Ovary (tissue), 9 donors: ENCODE results near the gene CFDP1. TPM values are rescaled to one million over a fixed set of nuclear protein-coding genes. Genes with fewer than 3 reads are reported as not detected.
"Not testable (repeated sequence)": the region's sequence is repeated elsewhere in the genome, so short reads cannot be mapped to it uniquely, and the experiment has no call there.

Experiments
- DNase-seq, 5 donors: peaks; one replicate each; pipeline ENCODE4 v3.0.0-alpha.2; 2019 to 2020
- H3K27ac ChIP-seq, 2 donors: fragments of 200-600 bp; one replicate each; pipeline versions ENCODE4 v1.5.1 to v1.8.0; 2019 to 2022
- H3K27me3 ChIP-seq: fragments of 200-600 bp; one replicate; pipeline ENCODE4 v1.8.0; 2022
- H3K36me3 ChIP-seq: fragments of 200-600 bp; sonication (generic); one replicate; pipeline ENCODE4 v1.5.1; 2019
- H3K4me1 ChIP-seq: one replicate; pipeline ENCODE4 v1.8.1; 2013; ENCODE audit warnings: mild to moderate bottlenecking, moderate library complexity; ENCODE audit not compliant: insufficient read depth
- H3K4me3 ChIP-seq: fragments of 200-600 bp; sonication (generic); one replicate; pipeline ENCODE4 v1.5.1; 2017
- H3K9me3 ChIP-seq, 2 donors: fragments of 200-600 bp in 1 of 2; sonication (generic) in 1 of 2; one replicate each; pipeline versions ENCODE4 v1.5.1 to v1.8.1; 2013 to 2019; ENCODE audit warnings: mild to moderate bottlenecking in 1 of 2, moderate library complexity in 1 of 2
- EP300 ChIP-seq: sonication (generic); formaldehyde crosslinking; IDR thresholded peaks from one replicate; pipeline ENCODE4 v1.6.1; 2017; ENCODE audit warnings: antibody characterized with exemption
- POLR2A ChIP-seq: fragments of 450-650 bp; IDR thresholded peaks from one replicate; pipeline ENCODE4 v1.6.1; 2017; ENCODE audit warnings: antibody characterized with exemption, mild to moderate bottlenecking, moderate library complexity
- WGBS, 3 donors: extraction: QIAGEN DNeasy Blood & Tissue Kit in 1 of 3; methylation state at CpG; one replicate each; pipeline versions ENCODE4 v1.1.5 to v1.1.7; 2013 to 2017; 5-methylcytosine and 5-hydroxymethylcytosine counted together
- intact Hi-C, 4 donors: fragments of 100-400 bp; cut with DNase I; formaldehyde crosslinking; loops; one replicate each; pipeline versions ENCODE4 v1.11.0 to v1.15.1; 2022 to 2023
- polyA plus RNA-seq, 2 donors: library from polyadenylated mRNA; stranded (reverse); fragments of 200-250 nt in 1 of 2; fragments of 350-450 nt in 1 of 2; fragmentation: Illumina TruSeq in 1 of 2; extraction: RNeasy Lipid Tissue Mini Kit (QIAGEN cat#74804) in 1 of 2; gene quantifications; one replicate each; pipeline ENCODE4 v1.2.3, GENCODE V29; 2013 to 2014
- total RNA-seq, 7 donors: library from RNA; depleted of rRNA in 2 of 7; stranded (reverse); fragments of >200 nt in 2 of 7; fragmentation: NEBNext Ultra II Directional in 3 of 7; extraction: Animal tissue kit (Norgen Biotek cat#: 25700) in 3 of 7; gene quantifications; one replicate each; pipeline versions ENCODE4 v1.1.0 to v1.2.4, GENCODE V29; 2016 to 2023
- TF ChIP-seq, protein P1 (sequence below), 3 donors: fragments of 450-650 bp in 2 of 3; fragments of 200-600 bp in 1 of 3; IDR thresholded peaks; one replicate each; pipeline versions ENCODE4 v1.5.1 to v1.8.0; 2016 to 2022; ENCODE audit warnings: antibody characterized with exemption in 3 of 3, mild to moderate bottlenecking in 1 of 3
- donor health status: DM: no; HTN: no; CAD: no; lungs with moderate emphysema.
- donor health status: DM: no; HTN: no; CAD: no.
- donor health status: Bipolar disorder and iron deficiency.
- donor health status: DM: yes; HTN: yes; CAD: no.
- donor health status: DM: no; HTN: no; CAD: no.
- donor health status: DM: yes; HTN: yes; CAD: no.

Gene CFDP1
- total and polyA plus RNA-seq, 9 donors = 67.0 to 173 (median 73.0) TPM

DNA sequence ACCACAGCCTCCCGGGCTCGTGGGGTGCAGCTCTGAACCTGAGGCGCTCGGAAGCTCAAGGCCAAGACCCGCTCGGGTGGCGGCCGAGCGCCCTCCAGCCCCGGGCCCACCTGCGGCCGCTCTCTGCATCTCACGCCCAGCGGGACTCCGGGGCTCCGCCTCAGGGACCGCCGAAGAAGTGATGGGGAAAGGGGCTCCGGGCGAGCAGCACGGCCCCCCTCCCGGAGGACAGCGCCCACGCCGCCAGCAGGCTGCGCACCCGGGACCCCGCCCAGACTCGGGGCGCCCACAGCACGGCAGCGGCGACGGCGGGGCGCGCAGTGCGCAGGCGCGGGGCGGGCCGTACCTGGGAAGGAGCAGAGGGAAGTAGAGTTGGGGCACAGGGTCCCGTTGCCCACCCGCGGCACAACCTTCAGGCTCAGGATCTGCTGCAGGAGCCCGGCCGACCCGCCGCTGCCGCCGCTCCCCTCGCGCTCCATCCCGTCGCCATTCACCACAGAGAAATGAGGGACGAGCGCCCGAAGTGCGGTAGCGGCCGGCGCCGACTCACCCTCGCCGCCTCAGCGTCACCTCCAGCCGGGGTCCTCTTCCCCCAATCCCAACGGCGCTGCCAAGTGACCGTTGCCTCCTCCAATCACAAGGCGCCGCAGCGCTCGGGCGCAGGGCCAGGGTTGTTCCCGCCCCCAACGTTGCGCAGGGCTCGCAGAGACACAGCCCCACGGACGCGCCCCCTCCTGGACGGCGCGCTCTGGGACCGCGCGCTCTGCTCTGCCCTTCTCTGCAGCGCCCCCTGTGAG lies 31.0 kb upstream of the CFDP1 start, which contains the start of gene TMEM170A:
TMEM170A (minus strand) TSS at position 568 of the 797 bp plus-strand sequence; CDS start at position 479, 89 bp downstream.
- Histone ChIP-seq H3K4me1 (no peaks in the 10 kb centered on the region), H3K36me3 (no peaks in the 10 kb centered on the region), H3K27ac (peak within 1 kb of the TSS; percentile 92 to 95), H3K4me3 (peak within 1 kb of the TSS; percentile 98), H3K27me3 (no peaks in the 10 kb centered on the region), H3K9me3 (no peaks in the 10 kb centered on the region)
- peak; percentile 8 for TF ChIP-seq EP300
- peak; percentile 94 for TF ChIP-seq POLR2A
- TF ChIP-seq, protein P1, sequence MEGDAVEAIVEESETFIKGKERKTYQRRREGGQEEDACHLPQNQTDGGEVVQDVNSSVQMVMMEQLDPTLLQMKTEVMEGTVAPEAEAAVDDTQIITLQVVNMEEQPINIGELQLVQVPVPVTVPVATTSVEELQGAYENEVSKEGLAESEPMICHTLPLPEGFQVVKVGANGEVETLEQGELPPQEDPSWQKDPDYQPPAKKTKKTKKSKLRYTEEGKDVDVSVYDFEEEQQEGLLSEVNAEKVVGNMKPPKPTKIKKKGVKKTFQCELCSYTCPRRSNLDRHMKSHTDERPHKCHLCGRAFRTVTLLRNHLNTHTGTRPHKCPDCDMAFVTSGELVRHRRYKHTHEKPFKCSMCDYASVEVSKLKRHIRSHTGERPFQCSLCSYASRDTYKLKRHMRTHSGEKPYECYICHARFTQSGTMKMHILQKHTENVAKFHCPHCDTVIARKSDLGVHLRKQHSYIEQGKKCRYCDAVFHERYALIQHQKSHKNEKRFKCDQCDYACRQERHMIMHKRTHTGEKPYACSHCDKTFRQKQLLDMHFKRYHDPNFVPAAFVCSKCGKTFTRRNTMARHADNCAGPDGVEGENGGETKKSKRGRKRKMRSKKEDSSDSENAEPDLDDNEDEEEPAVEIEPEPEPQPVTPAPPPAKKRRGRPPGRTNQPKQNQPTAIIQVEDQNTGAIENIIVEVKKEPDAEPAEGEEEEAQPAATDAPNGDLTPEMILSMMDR (IDR thresholded peaks at IDR 0.05) = peak; percentile 100
- peak; percentile 100 for DNase-seq
- 0 to 1% (median 0%) methylated on average over 37 to 88 of the region's 89 CpGs for WGBS, 3 donors
- intact Hi-C loops = no loop called here

DNA sequence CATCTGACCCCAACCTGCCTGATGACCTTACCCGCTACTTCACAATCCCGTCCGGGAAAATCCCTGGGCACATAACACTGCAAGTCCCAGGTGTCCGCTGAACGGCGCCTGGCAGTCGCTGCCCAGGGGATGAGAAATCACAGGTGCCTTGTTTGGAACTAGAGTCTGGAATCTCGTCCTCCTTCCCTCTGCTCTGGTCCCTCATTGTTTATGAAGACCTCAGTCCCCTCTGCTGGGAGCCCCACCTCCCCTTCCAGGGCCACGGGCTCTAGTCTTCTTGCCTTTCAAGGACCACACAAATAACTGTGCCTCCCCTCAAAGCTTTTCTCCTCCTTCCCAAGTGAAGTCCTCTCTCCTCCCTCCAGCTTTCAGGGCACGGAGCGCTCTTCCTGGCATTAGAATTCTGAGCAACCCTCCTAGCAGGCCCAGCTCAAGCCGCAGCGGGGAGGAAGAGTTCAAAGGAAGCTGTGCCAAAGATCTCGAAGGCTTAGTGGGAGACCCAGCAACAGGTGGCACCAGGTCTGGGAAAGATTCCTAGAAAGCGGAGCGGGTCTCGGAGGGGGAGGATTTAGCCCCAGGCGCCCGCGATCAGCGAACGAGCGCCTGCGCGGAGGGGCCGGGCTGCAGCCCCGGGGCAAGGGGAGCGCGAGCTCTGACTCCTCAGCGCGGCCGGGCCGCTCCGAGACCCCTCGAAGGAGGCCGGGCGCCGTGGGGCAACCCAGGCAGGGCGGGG lies 30.3 kb upstream of the CFDP1 start:
- WGBS, 3 donors = 3 to 4% (median 4%) methylated on average over 34 to 39 of the region's 39 CpGs
- Histone ChIP-seq H3K4me3 (peak overlapping the region; percentile 98), H3K27ac (peak overlapping the region; percentile 92 to 95)
- peak in 4 of 5 donors; percentile 36 to 69 (median 42) for DNase-seq
- H3K9me3 ChIP-seq, intact Hi-C loops, H3K36me3 ChIP-seq, H3K4me1 ChIP-seq, H3K27me3 ChIP-seq: not testable (repeated sequence)

DNA sequence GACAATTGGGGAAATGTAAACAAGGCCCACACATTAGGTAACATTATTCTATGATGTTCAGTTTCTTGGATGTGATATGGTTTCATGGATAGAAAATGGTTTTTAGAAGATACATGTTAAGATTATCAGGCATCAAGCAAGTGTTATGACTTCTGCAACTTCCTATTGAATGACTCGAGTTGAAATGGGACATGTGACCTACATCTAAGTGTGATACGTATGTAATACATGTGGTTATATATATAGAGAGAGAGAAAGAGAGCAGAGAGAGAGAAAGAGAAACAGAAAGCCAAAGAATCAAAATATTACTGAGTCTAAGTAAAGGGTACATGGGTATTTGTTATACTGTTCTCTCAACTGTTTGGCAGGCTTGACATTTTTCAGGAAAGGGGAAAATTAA lies 29.5 kb upstream of the CFDP1 start:
- Histone ChIP-seq H3K4me3 (peak overlapping the region; percentile 98), H3K4me1 (no peaks in the 10 kb centered on the region), H3K9me3 (no peaks in the 10 kb centered on the region), H3K27ac (no peak overlapping the region), H3K36me3 (no peaks in the 10 kb centered on the region), H3K27me3 (no peaks in the 10 kb centered on the region)
- 22 to 34% (median 23%) methylated on average over 2 of the region's 2 CpGs for WGBS, 3 donors
- intact Hi-C loops = no loop called here
- no peak for TF ChIP-seq POLR2A
- TF ChIP-seq, protein P1 (IDR thresholded peaks at IDR 0.05) = no peak
- TF ChIP-seq EP300 = no peak
- no peak for DNase-seq

DNA sequence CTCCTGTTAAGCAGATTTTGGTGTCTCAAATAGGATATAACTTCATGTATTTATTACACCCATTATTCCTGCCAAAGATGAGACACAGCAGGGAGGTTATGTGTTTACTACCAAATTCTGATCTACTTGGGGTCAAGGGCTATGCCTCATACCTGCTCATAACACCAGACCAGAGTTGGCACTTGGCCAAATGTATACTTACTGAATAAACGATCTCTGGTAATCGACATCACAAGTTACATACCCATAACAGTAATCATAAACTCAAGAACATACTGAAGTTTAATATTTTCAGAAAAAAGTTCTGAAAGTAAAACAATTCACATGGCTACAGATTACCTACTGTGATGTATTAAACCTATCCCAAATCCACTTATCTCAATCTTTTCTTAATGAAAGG lies 28.3 kb upstream of the CFDP1 start:
- no peak overlapping the region for H3K4me3 ChIP-seq
- H3K9me3 ChIP-seq = no peaks in the 10 kb centered on the region
- no peaks in the 10 kb centered on the region for H3K27me3 ChIP-seq
- TF ChIP-seq, protein P1 (IDR thresholded peaks at IDR 0.05) = no peak
- no peak for TF ChIP-seq EP300
- no peaks in the 10 kb centered on the region for H3K4me1 ChIP-seq
- no peak overlapping the region for H3K27ac ChIP-seq
- no peaks in the 10 kb centered on the region for H3K36me3 ChIP-seq
- 78 to 91% (median 79%) methylated on average over 2 of the region's 2 CpGs for WGBS, 3 donors
- no peak for DNase-seq
- intact Hi-C loops = no loop called here

DNA sequence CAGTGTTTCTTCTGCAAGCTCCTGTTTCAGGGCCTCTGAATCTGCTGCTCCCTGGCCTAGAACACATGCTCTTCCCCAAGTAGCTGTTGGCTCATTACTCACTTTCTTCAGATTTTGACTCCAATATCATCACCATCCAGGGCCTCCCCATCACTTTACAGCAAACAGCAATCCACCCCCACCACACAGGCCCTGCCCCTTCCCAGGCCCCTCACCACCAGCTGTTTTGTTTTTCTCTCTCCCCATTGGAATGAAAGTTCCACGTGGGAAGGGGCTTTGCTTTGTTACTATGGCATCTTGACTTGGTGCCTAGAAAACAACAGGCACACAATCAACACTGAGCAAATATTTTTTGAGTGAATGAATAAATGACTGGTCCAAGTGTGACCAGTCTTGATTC lies 27.1 kb upstream of the CFDP1 start:
- intact Hi-C loops = no loop called here
- 2 to 7% (median 5%) methylated on average over 1 of the region's 1 CpG for WGBS, 3 donors

More for the DNA sequence above, 27.1 kb upstream of the CFDP1 start:
- peaks cover 1% of the 10 kb centered on the region for H3K4me1 ChIP-seq
- no peak for TF ChIP-seq POLR2A
- TF ChIP-seq, protein P1 (IDR thresholded peaks at IDR 0.05) = no peak
- TF ChIP-seq EP300 = no peak
- no peaks in the 10 kb centered on the region for H3K27me3 ChIP-seq
- H3K4me3 ChIP-seq = no peak overlapping the region
- H3K27ac ChIP-seq = no peak overlapping the region
- no peaks in the 10 kb centered on the region for H3K36me3 ChIP-seq
- H3K9me3 ChIP-seq = no peaks in the 10 kb centered on the region
- peak in 1 of 5 donors; percentile 9 for DNase-seq
